ENCODE measurements around the gene NUP43. TPM values are rescaled to one million over a fixed set of nuclear protein-coding genes. Genes with fewer than 3 reads are reported as not detected.

Gene NUP43
- total and polyA plus RNA-seq, 2 of the 13 experiments (the other 11 are each of a cell fraction or from before 2014, with no cell fraction given) = 38.9 to 85.1 TPM

DNA sequence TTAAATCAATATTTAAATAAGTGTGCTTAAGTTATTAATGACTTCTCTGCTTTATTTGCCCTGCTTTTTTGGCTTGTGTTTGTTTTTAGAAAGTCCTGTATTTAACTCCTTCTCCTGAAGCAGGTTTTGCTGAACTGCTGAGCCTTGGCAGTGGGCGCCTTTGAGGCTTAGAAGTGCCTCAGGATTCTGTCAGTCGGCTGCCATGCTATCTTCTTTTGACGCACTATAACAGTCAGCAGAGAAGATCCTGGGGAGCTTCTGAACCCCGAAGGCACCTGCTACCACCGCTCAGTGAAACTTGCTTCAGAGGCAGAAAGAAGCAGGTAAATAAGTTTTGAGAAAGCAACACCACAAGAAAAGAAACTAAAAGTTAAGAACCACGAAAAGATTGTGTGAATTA is 25.6 kb upstream of the NUP43 start (continued):
- TF ChIP-seq SOX5 (CRISPR knock-in tag; IDR thresholded peaks at IDR 0.05; ENCODE audit: borderline replicate concordance) = no peak
- TF ChIP-seq, protein P1, sequence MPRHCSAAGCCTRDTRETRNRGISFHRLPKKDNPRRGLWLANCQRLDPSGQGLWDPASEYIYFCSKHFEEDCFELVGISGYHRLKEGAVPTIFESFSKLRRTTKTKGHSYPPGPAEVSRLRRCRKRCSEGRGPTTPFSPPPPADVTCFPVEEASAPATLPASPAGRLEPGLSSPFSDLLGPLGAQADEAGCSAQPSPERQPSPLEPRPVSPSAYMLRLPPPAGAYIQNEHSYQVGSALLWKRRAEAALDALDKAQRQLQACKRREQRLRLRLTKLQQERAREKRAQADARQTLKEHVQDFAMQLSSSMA (CRISPR knock-in tag; IDR thresholded peaks at IDR 0.05) = no peak
- TF ChIP-seq ZZZ3 (CRISPR knock-in tag; IDR thresholded peaks at IDR 0.05; ENCODE audit: borderline replicate concordance) = no peak
- no peak for TF ChIP-seq ZNF367 (CRISPR knock-in tag; IDR thresholded peaks at IDR 0.05; ENCODE audit: borderline replicate concordance)
- TF ChIP-seq NONO (IDR thresholded peaks at IDR 0.05) = no peak
- no peak for TF ChIP-seq NONO (CRISPR knock-in tag; conservative IDR thresholded peaks at IDR 0.05)
- no peak for TF ChIP-seq ZNF792 (CRISPR knock-in tag; IDR thresholded peaks at IDR 0.05)
- no peak for TF ChIP-seq ZNF83 (CRISPR knock-in tag; IDR thresholded peaks at IDR 0.05; ENCODE audit: borderline replicate concordance)
- TF ChIP-seq SP5 (CRISPR knock-in tag; IDR thresholded peaks at IDR 0.05; ENCODE audit: borderline replicate concordance, low read depth) = no peak

DNA sequence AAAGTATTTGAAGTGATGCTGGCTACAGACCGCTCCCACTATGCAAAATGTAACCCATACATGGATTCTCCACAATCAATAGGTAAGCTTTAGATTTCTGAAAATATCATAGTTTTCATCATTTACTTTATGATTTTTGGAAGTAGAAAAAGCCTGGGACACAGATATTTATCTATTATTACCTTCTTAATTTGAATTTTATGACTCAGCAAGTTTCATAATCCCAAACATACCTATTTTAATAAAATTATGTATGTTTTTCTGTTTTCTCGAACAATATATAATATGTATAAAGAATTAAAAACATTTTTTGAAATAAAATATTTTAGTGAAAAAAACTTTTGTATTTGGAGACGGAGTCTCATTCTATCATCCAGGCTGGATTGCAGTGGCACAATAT is 24.9 kb upstream of the NUP43 start:
- ATAC-seq (no peak), FAIRE-seq (no peak), DNase-seq (ENCODE audit: low spot score) (no peak)
- no peaks in the 10 kb centered on the region for H3K27me3 ChIP-seq (ENCODE audit: control insufficient read depth in 1 of 2, insufficient read depth in 2 of 2, low read length in 2 of 2)
- intact Hi-C loops (cut with micrococcal nuclease; ENCODE audit: unreplicated experiment) = no loop called here
- H3K4me2 ChIP-seq (ENCODE audit: low read depth, low read length) = no peak overlapping the region
- POLR2A ChIA-PET = interaction anchor here (1.3 kb wide), 1 partner anchor 17 kb away, joined by 3 read pairs; no protein-coding TSS in a partner anchor
- no TSS peak for BruUV-seq (replicated peaks)
- no peak overlapping the region for H2AFZ ChIP-seq (ENCODE audit: low read length)
- 0 out of 2 replicates have a peak, but pooled peaks cover 2% of the 10 kb centered on the region for H3K9me3 ChIP-seq (ENCODE audit: low read length)
- no peaks in the 10 kb centered on the region for H3K4me1 ChIP-seq (ENCODE audit: insufficient read depth, low read length)
- H4K20me1 ChIP-seq (ENCODE audit: insufficient read depth, low read length) = no peaks in the 10 kb centered on the region
- no peak overlapping the region for H3K4me3 ChIP-seq (replicated peaks in 1 of 3; ENCODE audit: insufficient read depth in 1 of 3, low read depth in 2 of 3, low read length in 3 of 3)
- no peak overlapping the region for H3K9ac ChIP-seq (ENCODE audit: insufficient read depth, low read depth, low read length)
- CTCF ChIA-PET (ENCODE audit: low intra/inter-chr PET ratio, low total read pairs) = no interaction called here
- peak in 1 of 2 experiments; percentile 51; a peak in 1 of 4 replicates for TF ChIP-seq MAFK (conservative IDR thresholded peaks at IDR 0.05 in 1 of 2, IDR thresholded peaks at IDR 0.05 in 1 of 2; ENCODE audit: low read length in 2 of 2)
- TF ChIP-seq ZNF605 (CRISPR knock-in tag; IDR thresholded peaks at IDR 0.05) = no peak
- H3K27ac ChIP-seq (ENCODE audit: extremely low read length, insufficient read depth, low read length) = no peak overlapping the region
- peaks cover 15 to 63% of the 10 kb centered on the region in 2 experiments for H3K36me3 ChIP-seq (replicated peaks in 1 of 2; ENCODE audit: control insufficient read depth in 1 of 2, insufficient read depth in 2 of 2, low read length in 2 of 2)
- peaks cover 32% of the 10 kb centered on the region for H3K79me2 ChIP-seq (ENCODE audit: insufficient read depth, low read length)
- in situ Hi-C loops (cut with HindIII; ENCODE audit: extremely low pct_ligation_motif_present, low pct_unique_long_range_greater_than_20kb) = no loop called here
- 98% methylated on average over 3 of the region's 3 CpGs for WGBS (ENCODE audit: low lambda C conversion rate)

All from HepG2 (cell line).